Activated T-cell treated with anti-CD3 and anti-CD28 coated beads for 48 hours (primary cell): ENCODE results near the gene OTOP3.
"Not testable (repeated sequence)": the region's sequence is repeated elsewhere in the genome, so short reads cannot be mapped to it uniquely, and the experiment has no call there.

ENCODE experiments used
- DNase-seq: peaks from one replicate; pipeline ENCODE4 v3.0.0-alpha.2; 2020; ENCODE audit warnings: low read depth

Gene OTOP3

GRCh38 chr17:74935585-74936469 is at the start of gene OTOP3:
Gene OTOP3 (plus strand): TSS chr17:74935898. CDS start chr17:74935922, 24 bp downstream.
- no peak for DNase-seq

- no peak for DNase-seq
Observed at GRCh38 chr17:74888469-74888868, 47.2 kb upstream of the OTOP3 start.

GRCh38 chr17:74890554-74890953 is 45.1 kb upstream of the OTOP3 start:
- DNase-seq, result no peak

DNA sequence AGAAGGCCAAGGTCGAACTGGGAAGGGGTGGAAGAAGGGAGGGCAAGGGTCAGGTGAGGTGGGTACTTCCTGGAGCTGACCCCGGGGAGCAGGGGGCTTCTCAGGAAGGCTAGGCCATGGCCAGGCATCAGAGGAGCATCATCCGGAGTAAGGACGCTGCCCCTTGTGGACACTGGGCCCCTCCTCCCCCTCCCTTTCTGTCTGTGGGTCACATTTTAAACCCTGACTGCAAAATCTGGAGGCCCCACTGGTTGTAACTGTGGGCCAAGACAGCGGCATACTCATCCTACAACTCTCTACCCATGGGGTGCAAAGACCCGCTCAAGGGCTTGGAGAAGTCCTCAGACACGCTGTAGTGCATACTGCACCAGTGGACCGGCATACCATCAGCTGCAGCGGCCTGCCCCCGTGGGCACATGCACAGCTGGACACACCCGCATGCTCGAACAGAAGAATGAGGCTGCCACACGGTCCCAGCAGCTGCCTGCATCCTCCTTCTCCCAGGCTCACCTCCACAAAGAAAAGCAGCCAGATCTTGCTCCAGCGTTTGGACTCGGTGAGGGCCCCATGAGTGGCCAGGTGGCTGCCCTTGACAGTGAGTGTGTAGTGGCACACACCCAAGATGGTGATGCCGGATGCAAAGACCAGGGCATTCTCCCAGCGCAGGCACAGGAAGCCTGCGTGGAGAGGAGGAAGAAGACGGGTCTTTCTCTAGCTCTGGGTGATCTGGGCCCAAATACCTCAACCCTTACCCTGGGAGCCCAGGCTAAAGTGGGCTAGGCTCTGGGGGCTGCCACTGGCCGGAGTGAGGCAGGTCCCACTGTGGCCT is 43.5 kb upstream of the OTOP3 start:
- DNase-seq, result no peak

DNA sequence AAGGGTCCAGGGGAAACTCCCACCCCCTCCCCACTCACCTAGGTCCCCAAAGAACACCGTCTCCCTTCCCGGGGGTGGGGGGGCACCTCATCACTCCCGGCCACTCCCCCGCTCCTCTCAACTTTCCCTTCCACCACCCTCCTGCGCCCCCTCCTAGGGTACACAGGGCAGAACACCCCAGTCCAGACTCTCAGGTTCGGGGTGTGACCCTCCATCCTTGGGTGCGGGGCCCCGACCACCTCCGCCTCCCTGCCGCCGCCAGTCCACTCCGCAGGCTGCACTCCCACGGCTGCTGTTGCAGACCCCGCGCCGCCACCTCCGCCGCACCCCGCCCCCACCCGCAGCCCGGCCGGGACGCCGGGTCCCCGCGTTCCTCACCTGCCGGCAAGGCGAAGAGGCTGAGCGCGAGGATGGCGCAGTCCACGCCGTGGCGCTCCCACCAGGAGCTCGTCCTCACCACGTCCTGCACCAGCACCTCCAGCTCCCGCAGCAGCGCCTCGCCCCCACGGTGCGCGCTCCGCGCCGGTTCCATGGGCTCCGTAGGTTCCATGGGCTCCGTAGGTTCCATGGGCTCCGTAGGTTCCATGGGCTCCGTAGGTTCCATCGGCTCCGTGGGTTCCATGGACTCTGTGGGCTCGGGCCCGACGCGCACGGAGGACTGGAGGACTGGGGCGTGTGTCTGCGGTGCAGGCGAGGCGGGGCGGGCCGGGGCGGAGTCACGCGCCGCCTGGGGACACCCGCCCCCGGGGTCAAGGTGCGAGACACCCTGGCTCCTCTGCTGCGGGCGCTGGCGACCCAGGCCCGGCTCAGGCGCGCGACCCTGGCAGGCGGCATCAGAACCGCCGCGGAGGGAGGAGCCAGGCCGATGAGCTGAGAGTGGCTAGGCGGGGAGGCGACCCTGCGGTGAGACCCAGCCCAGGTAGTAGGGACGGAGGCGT is 42.5 kb upstream of the OTOP3 start, which contains the start of gene FADS6:
Gene FADS6, minus strand, starts transcription at position 660 of the 938 bp plus-strand sequence. Its CDS starts 38 bp downstream, at position 622.
- DNase-seq, result no peak

DNA sequence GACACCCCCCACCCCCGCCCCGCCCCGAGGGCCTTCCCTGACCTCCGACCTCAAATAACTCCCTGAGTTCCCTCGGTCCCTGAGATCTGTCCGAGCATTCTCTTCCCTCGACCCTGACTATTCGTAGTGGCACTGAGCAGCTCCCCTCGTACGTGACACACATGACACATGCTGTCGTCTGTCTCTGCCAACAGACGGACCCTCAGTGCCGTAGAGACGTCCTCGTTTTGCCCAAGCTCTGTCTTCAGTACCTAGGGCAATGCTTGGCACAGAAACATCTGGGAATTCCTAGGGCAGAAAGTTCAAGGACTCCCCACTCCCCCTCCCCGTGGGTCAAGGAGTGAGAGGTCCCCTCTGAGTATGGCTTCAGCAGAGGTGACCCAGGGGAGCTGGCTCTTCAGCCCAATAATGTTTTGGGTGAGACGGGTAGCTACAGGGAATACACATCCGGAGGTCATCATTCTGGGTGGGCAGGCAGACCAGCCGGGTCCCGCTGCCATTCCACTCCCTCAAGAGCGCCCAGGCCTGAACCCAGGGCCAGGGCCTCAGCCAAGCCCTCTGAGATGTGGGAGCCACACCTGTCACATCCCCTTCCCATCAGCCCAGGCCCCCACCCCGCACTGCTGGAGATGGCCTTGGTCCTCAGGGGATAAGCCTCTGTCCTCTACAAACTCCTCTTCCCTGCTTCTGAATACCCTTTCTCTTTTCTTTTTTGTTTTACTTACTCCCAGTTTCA is 41.6 kb upstream of the OTOP3 start:
- no peak for DNase-seq

- no peak for DNase-seq
Observed at GRCh38 chr17:74898376-74898946, 37.2 kb upstream of the OTOP3 start.

GRCh38 chr17:74900208-74900607 is 35.5 kb upstream of the OTOP3 start:
- no peak for DNase-seq

GRCh38 chr17:74901353-74902135 is 34.2 kb upstream of the OTOP3 start:
- no peak for DNase-seq

- no peak for DNase-seq
Observed at GRCh38 chr17:74903034-74903433, 32.7 kb upstream of the OTOP3 start.

GRCh38 chr17:74903671-74904070 is 32.0 kb upstream of the OTOP3 start:
- no peak for DNase-seq

DNA sequence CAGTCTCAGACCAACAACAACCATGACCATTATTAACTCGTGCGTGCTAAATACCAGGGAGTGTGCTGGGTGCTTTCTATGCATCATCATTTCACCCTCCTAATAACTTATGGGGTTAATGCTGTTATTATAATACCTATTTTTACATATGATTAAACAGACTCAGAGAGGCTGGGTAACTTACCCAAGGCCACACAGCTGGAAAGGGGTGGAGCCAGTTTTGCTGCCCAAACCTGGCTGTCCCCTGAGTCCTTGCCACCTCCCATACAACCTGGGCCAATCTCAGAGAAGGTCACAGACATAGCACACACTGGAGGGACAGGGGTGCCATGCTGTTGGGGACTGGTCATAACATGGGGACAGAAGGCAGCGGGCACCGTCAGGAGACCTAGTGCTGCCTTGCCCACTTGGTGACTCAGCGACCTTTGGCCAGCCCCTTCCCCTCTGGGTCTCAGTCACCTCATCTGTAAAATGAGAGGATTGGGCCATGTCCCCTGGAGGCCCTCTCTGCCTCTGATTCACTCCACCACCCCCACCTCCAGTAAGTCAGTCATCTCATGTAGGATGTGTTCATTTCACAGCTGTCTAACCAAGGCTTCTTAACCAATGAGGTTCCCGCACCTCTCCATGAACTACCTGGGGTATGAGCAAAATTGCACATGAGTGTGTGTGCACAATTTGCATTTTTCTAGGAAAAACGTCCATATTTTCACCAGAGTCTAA is 30.9 kb upstream of the OTOP3 start:
- DNase-seq, result no peak

GRCh38 chr17:74906214-74906793 is 29.4 kb upstream of the OTOP3 start:
- not testable (repeated sequence) for DNase-seq

DNA sequence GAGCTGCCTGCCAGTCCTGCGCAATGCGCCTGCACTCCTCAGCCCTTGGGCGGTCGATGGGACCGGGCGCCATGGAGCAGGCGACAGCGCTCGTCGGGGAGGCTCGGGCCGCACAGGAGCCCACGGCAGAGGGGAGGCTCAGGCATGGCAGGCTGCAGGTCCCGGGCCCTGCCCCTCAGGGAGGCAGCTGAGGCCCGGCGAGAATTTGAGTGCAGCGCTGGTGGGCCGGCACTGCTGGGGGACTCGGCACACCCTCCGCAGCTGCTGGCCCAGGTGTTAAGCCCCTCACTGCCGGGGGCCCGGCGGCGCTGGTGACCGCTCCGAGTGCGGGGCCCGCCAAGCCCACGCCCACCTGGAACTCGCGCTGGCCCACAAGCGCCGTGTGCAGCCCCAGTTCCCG is 28.7 kb upstream of the OTOP3 start:
- DNase-seq, result no peak

GRCh38 chr17:74909097-74909496 is 26.6 kb upstream of the OTOP3 start:
- not testable (repeated sequence) for DNase-seq

- not testable (repeated sequence) for DNase-seq
Observed at GRCh38 chr17:74911423-74911822, 24.3 kb upstream of the OTOP3 start.

DNA sequence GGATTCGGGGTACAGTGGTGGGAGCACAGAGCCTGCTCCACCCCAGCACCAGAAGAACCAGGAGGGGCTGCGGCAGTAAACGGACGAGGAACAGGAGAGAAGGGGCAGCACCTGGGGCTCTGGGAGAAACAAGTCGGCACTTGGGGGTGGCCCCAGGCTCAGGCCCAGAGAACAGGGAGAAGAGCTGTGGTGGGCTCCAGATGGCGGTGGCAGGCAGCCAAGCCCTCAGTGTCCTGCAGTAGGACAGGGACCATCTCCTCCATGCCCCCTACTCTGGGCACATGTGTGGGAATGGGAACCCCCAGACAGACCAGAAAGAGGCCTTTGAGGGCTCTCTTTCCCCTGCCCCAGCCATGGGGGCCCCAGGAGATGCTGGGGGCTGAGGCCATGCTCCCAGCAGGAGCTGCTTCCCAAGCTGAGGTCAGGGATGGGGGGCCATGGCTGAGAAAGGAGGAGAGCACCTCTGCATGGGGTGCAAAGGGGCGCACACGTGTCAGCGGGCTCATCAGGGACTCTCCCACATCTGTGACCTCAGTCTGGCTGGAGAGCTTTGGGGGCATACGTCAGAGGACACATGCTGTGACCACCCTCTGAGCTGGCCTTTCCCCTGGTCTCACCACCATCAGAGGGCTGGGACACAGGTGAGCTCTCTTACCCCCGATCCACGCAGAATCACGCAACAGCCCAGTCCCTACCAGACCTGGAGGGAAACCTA is 19.4 kb upstream of the OTOP3 start:
- no peak for DNase-seq

DNA sequence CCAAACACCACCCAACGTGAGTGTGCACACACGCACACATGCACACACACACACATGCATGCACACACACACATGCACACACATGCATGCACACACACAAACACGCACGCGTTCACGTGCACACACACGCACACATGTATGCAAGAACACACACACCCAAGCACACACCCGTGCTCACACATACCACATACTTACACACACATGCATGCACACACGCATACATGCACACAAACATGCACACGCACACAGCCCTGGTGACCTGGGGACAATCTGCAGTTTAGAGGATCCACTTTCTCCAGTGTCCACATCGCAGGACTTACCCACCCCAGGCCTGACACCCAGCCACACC is 18.9 kb upstream of the OTOP3 start:
- DNase-seq, result no peak
